K562 (cell line): Measurements from ENCODE around the gene GNAI1. TPM values are rescaled to one million over a fixed set of nuclear protein-coding genes. Genes with fewer than 3 reads are reported as not detected.

Experiments used
- ATAC-seq: fragments of 200-7000 bp; cut with Tn5 transposase; 3 replicates; pipeline ENCODE4 v1.9.1; 2020; ENCODE audit warnings: moderate library complexity
- BruUV-seq: library from RNA; stranded (reverse); fragments of 400-500 nt; replicated peaks from 2 replicates; lab custom pipeline; 2021; lab: Mats Ljungman, UMichigan
- CTCF ChIA-PET: fragments of 300-600 bp; formaldehyde crosslinking; extraction: SDS; loops from one replicate; lab custom pipeline; 2021; ENCODE audit warnings: low intra/inter-chr PET ratio; lab: Yijun Ruan, JAX
- POLR2A ChIA-PET: fragments of 300-600, 350-650 bp; sonication (Branson Sonifier 250); formaldehyde crosslinking; extraction: SDS; loops from one replicate; lab custom pipeline; 2021; ENCODE audit warnings: antibody characterized with exemption, inconsistent platforms; lab: Yijun Ruan, JAX
- DNase-seq, 4 experiments: peaks; one replicate each; pipeline versions ENCODE4 v3.0.0 to v3.0.0-alpha.2; 2011 to 2018; ENCODE audit warnings: low spot score in 3 of 4, mixed read lengths in 3 of 4; ENCODE audit errors: extremely low read depth in 1 of 4
- FAIRE-seq: peaks from 2 replicates; lab custom pipeline; 2011; peaks lifted over from hg19 to GRCh38; lab: Jason Lieb, UNC
- H2AFZ ChIP-seq: 2 replicates; pipeline ENCODE4 v1.6.0; 2011; ENCODE audit warnings: low read depth, low read length, control low read depth, inconsistent platforms
- H3K27ac ChIP-seq: fragments of 200-600 bp; 3 replicates; pipeline ENCODE4 v1.8.0; 2011; ENCODE audit warnings: low read depth, mild to moderate bottlenecking, control low read depth, inconsistent platforms, low read length, moderate library complexity, mixed read lengths; ENCODE audit errors: extremely low read depth
- H3K27me3 ChIP-seq, 2 experiments: fragments of 300-600 bp in 1 of 2; 2 replicates in 1 of 2; 3 replicates in 1 of 2; pipeline versions ENCODE4 v1.6.0 to v1.8.0; 2011; ENCODE audit warnings: inconsistent platforms in 2 of 2, low read length in 2 of 2, mild to moderate bottlenecking in 1 of 2, mixed read lengths in 1 of 2, moderate library complexity in 1 of 2; ENCODE audit not compliant: control insufficient read depth in 2 of 2, insufficient read depth in 2 of 2
- H3K36me3 ChIP-seq: fragments of 300-600 bp; 3 replicates; pipeline ENCODE4 v1.8.0; 2011; ENCODE audit warnings: mild to moderate bottlenecking, low read length, inconsistent platforms; ENCODE audit not compliant: control insufficient read depth, insufficient read depth
- H3K4me1 ChIP-seq, 2 experiments: fragments of 200-600 bp in 1 of 2; replicated peaks in 1 of 2; 2 replicates in 1 of 2; 3 replicates in 1 of 2; pipeline versions ENCODE4 v1.5.1 to v1.8.0; 2011; ENCODE audit warnings: inconsistent platforms in 2 of 2, low read length in 2 of 2, mild to moderate bottlenecking in 1 of 2, mixed read lengths in 1 of 2, moderate library complexity in 1 of 2; ENCODE audit not compliant: control insufficient read depth in 2 of 2, insufficient read depth in 2 of 2
- H3K4me2 ChIP-seq: 2 replicates; pipeline ENCODE4 v1.6.1; 2011; ENCODE audit warnings: low read length, control low read depth, inconsistent platforms, mixed read lengths; ENCODE audit not compliant: insufficient read depth
- H3K4me3 ChIP-seq: fragments of 200-600 bp; sonication (generic), shearing (Covaris generic); 2 replicates; pipeline ENCODE4 v1.5.1; 2016; ENCODE audit warnings: control low read depth, inconsistent platforms
- H3K79me2 ChIP-seq: fragments of 200-600 bp; 3 replicates; pipeline ENCODE4 v1.8.0; 2011; ENCODE audit warnings: low read length, inconsistent platforms; ENCODE audit not compliant: control insufficient read depth, insufficient read depth
- H3K9ac ChIP-seq, 2 experiments: 2 replicates each; pipeline versions ENCODE4 v1.6.0 to v1.6.1; 2011; ENCODE audit warnings: low read depth in 2 of 2, low read length in 2 of 2, control low read depth in 1 of 2, inconsistent platforms in 1 of 2, mild to moderate bottlenecking in 1 of 2, mixed read lengths in 1 of 2; ENCODE audit not compliant: insufficient read depth in 1 of 2
- H3K9me1 ChIP-seq: one replicate; pipeline ENCODE4 v1.6.0; 2011; ENCODE audit warnings: inconsistent platforms, mild to moderate bottlenecking, low read length, moderate library complexity; ENCODE audit not compliant: control insufficient read depth, insufficient read depth
- H3K9me3 ChIP-seq: replicated peaks from 2 replicates; pipeline ENCODE4 v1.5.1; 2011; ENCODE audit warnings: low read depth, low read length, inconsistent platforms; ENCODE audit not compliant: control insufficient read depth, insufficient read depth
- H4K20me1 ChIP-seq: replicated peaks from 2 replicates; pipeline ENCODE4 v1.6.1; 2011; ENCODE audit warnings: low read length, inconsistent platforms, mixed read lengths; ENCODE audit not compliant: control insufficient read depth, insufficient read depth
- CBFA2T2 ChIP-seq: fragments of 450-650 bp; conservative IDR thresholded peaks from 2 replicates; pipeline ENCODE4 v1.6.1; 2017; ENCODE audit warnings: mild to moderate bottlenecking
- CHD7 ChIP-seq: fragments of 200-600 bp; sonication (generic); IDR thresholded peaks from one replicate; pipeline ENCODE4 v1.6.1; 2012; ENCODE audit warnings: mild to moderate bottlenecking, low read depth, low read length, inconsistent platforms
- DEAF1 ChIP-seq: fragments of 450-650 bp; formaldehyde crosslinking; IDR thresholded peaks from 2 replicates; pipeline ENCODE4 v1.4.0; 2020; ENCODE audit warnings: mild to moderate bottlenecking, moderate library complexity
- HNRNPL ChIP-seq: fragments of 200-400 bp; formaldehyde crosslinking; IDR thresholded peaks from 2 replicates; pipeline ENCODE4 v1.6.1; 2017; ENCODE audit warnings: low read depth, mild to moderate bottlenecking, low read length
- JUNB ChIP-seq: fragments of 450-650 bp; formaldehyde crosslinking; conservative IDR thresholded peaks from 2 replicates; pipeline ENCODE4 v1.4.0; 2020; ENCODE audit warnings: mild to moderate bottlenecking
- NEUROD1 ChIP-seq: fragments of 150-350 bp; IDR thresholded peaks from 2 replicates; pipeline ENCODE4 v1.6.1; 2014; ENCODE audit warnings: borderline replicate concordance, low read length, low read depth; ENCODE audit not compliant: partially characterized antibody
- SRSF9 ChIP-seq: fragments of 200-400 bp; formaldehyde crosslinking; IDR thresholded peaks from 2 replicates; pipeline ENCODE4 v1.6.1; 2017; ENCODE audit warnings: low read depth, low read length, borderline replicate concordance
- VEZF1 ChIP-seq: fragments of 200-800 bp; sonication (Bioruptor generic); IDR thresholded peaks from 2 replicates; pipeline ENCODE4 v1.6.1; 2017; ENCODE audit warnings: missing genetic modification characterization, missing compliant biosample characterization
- WGBS: fragments of 100-300 bp; shearing (Covaris generic); methylation state at CpG from one replicate; pipeline ENCODE4 v1.1.6; 2016; ENCODE audit warnings: low coverage, mixed read lengths; ENCODE audit not compliant: insufficient coverage; ENCODE audit errors: missing lambda C conversion rate; 5-methylcytosine and 5-hydroxymethylcytosine counted together
- in situ Hi-C: fragments of 300-500 bp; cut with MboI; formaldehyde crosslinking; loops from 4 replicates; pipeline ENCODE4 v1.15.0; 2018; ENCODE audit warnings: inconsistent platforms, mixed read lengths
- intact Hi-C: fragments of 100-400 bp; cut with micrococcal nuclease; formaldehyde crosslinking; loops from 2 replicates; pipeline ENCODE4 v1.14.2; 2022
- polyA plus RNA-seq, 8 experiments: library from polyadenylated mRNA; depleted of rRNA in 4 of 8; stranded (reverse) in 5 of 8; unstranded in 3 of 8; fragments of >200 nt; fragmentation: Nextera tagmentation in 2 of 8; fragmentation: Illumina TruSeq in 1 of 8; extraction: Ambion mirVana in 2 of 8; extraction: Trizol in 1 of 8; gene quantifications; 2 replicates each; pipeline versions ENCODE4 v1.2.1 to v1.2.3, GENCODE V29; 2011 to 2014; ENCODE audit warnings: inconsistent platforms in 1 of 8, missing spikeins in 1 of 8
- total RNA-seq, 7 experiments: library from RNA; depleted of rRNA in 6 of 7; stranded (reverse); fragments of >200 nt in 6 of 7; fragmentation: Illumina TruSeq in 2 of 7; extraction: Trizol in 2 of 7; gene quantifications; 2 replicates each; pipeline versions ENCODE4 v1.2.1 to v1.2.3, GENCODE V29; 2011 to 2021; ENCODE audit warnings: low replicate concordance in 1 of 7

The GNAI1 gene
- total and polyA plus RNA-seq, 9 of the 15 experiments (the other 6 are each of a cell fraction or from before 2014, with no cell fraction given), result 0.03 to 0.13 (median 0.08) TPM; not detected in 6

- Histone ChIP-seq H3K9ac (no peak overlapping the region), H3K9me3 (no peaks in the 10 kb centered on the region; the same call in 1 of the 2 replicates), H3K27ac (no peak overlapping the region), H3K79me2 (no peaks in the 10 kb centered on the region), H3K4me3 (no peak overlapping the region), H4K20me1 (no peaks in the 10 kb centered on the region), H2AFZ (no peak overlapping the region), H3K4me1 (no peaks in the 10 kb centered on the region), H3K27me3 (no peaks in the 10 kb centered on the region), H3K4me2 (no peak overlapping the region), H3K9me1 (no peaks in the 10 kb centered on the region), H3K36me3 (no peaks in the 10 kb centered on the region)
- intact Hi-C loops, result no loop called here
- in situ Hi-C loops, result no loop called here
- 1% methylated on average over 3 of the region's 3 CpGs for WGBS
- no peak for ATAC-seq
- POLR2A ChIA-PET, result no interaction called here
- no peak for DNase-seq
- FAIRE-seq, result no peak
- CTCF ChIA-PET, result no interaction called here
- no TSS peak for BruUV-seq
- TF ChIP-seq VEZF1 (CRISPR knock-in tag) (no peak), HNRNPL (no peak), SRSF9 (no peak), CHD7 (no peak), JUNB (CRISPR knock-in tag) (no peak), DEAF1 (CRISPR knock-in tag) (no peak), NEUROD1 (no peak), CBFA2T2 (no peak)
Observed at GRCh38 chr7:80218723-80219122, 84.1 kb downstream of the GNAI1 start.
